ENCODE results near the gene KNTC1. TPM values are rescaled to one million over a fixed set of nuclear protein-coding genes. Genes with fewer than 3 reads are reported as not detected.
"Not testable (repeated sequence)": the region's sequence is repeated elsewhere in the genome, so short reads cannot be mapped to it uniquely, and the experiment has no call there.

KNTC1 gene
- total RNA-seq, 1 donor from 2014 or later: 249 TPM

GRCh38 chr12:122483969-122484368 lies 43.1 kb upstream of the KNTC1 start:
- no peak overlapping the region for H3K4me3 Mint-ChIP-seq
- no peak overlapping the region for H3K27ac Mint-ChIP-seq
- H3K4me3 ChIP-seq: no peak overlapping the region
- no peak for TF ChIP-seq CTCF (IDR thresholded peaks at IDR 0.05)
- TF ChIP-seq EZH2 (IDR thresholded peaks at IDR 0.05): no peak
- no peak for TF ChIP-seq EZH2phosphoT487 (IDR thresholded peaks at IDR 0.05)
- DNase-seq (ENCODE audit: low spot score): no peak
- H3K36me3 Mint-ChIP-seq: peaks cover 33% of the 10 kb centered on the region
- no peak overlapping the region for H3K9ac ChIP-seq
- H4K20me1 ChIP-seq (ENCODE audit: low read depth): peaks cover 3% of the 10 kb centered on the region
- H3K9me3 Mint-ChIP-seq: no peaks in the 10 kb centered on the region
- no peaks in the 10 kb centered on the region for H3F3A ChIP-seq (ENCODE audit: low read depth)
- H3K4me1 ChIP-seq: no peaks in the 10 kb centered on the region
- H3K9me3 ChIP-seq (ENCODE audit: low read depth): no peaks in the 10 kb centered on the region
- no peak overlapping the region for H3K4me2 ChIP-seq
- no peaks in the 10 kb centered on the region for H3K27me3 ChIP-seq
- H3K36me3 ChIP-seq: peaks cover 19% of the 10 kb centered on the region
- H3K4me1 Mint-ChIP-seq: no peaks in the 10 kb centered on the region
- H3K79me2 ChIP-seq (ENCODE audit: low read depth): no peaks in the 10 kb centered on the region
- no peaks in the 10 kb centered on the region for H3K27me3 Mint-ChIP-seq (ENCODE audit: insufficient read depth, low read depth)
- H2AFZ ChIP-seq (replicated peaks): no peak overlapping the region
- H3K27ac ChIP-seq: no peak overlapping the region

GRCh38 chr12:122484385-122484784 lies 42.7 kb upstream of the KNTC1 start:
- H3K4me3 Mint-ChIP-seq, H3K27ac Mint-ChIP-seq: not testable (repeated sequence)
- peaks cover 35% of the 10 kb centered on the region for H3K36me3 Mint-ChIP-seq

GRCh38 chr12:122486360-122486759 lies 40.7 kb upstream of the KNTC1 start:
- H3K9me3 Mint-ChIP-seq; H3K79me2 ChIP-seq (ENCODE audit: low read depth); DNase-seq (ENCODE audit: low spot score); H3K27me3 ChIP-seq; H3K4me3 ChIP-seq; H2AFZ ChIP-seq (replicated peaks); H3K27me3 Mint-ChIP-seq (ENCODE audit: insufficient read depth, low read depth); H3K4me1 ChIP-seq; H3F3A ChIP-seq (ENCODE audit: low read depth); H3K4me3 Mint-ChIP-seq; H3K4me1 Mint-ChIP-seq; H3K9me3 ChIP-seq (ENCODE audit: low read depth); H3K27ac Mint-ChIP-seq; H3K4me2 ChIP-seq; H4K20me1 ChIP-seq (ENCODE audit: low read depth); H3K9ac ChIP-seq; H3K27ac ChIP-seq: not testable (repeated sequence)
- peaks cover 28% of the 10 kb centered on the region for H3K36me3 Mint-ChIP-seq
- H3K36me3 ChIP-seq: peaks cover 31% of the 10 kb centered on the region

More at GRCh38 chr12:122484385-122484784, 42.7 kb upstream of the KNTC1 start:
- not testable (repeated sequence) for H3K9ac ChIP-seq; H4K20me1 ChIP-seq (ENCODE audit: low read depth); H2AFZ ChIP-seq (replicated peaks); H3K79me2 ChIP-seq (ENCODE audit: low read depth); H3F3A ChIP-seq (ENCODE audit: low read depth); H3K4me3 ChIP-seq; H3K9me3 Mint-ChIP-seq; H3K4me1 ChIP-seq; DNase-seq (ENCODE audit: low spot score); H3K27ac ChIP-seq; H3K4me2 ChIP-seq; H3K4me1 Mint-ChIP-seq; H3K27me3 ChIP-seq; H3K9me3 ChIP-seq (ENCODE audit: low read depth); H3K27me3 Mint-ChIP-seq (ENCODE audit: insufficient read depth, low read depth)
- H3K36me3 ChIP-seq: peaks cover 23% of the 10 kb centered on the region

- H3K79me2 ChIP-seq (ENCODE audit: low read depth): peaks cover 5% of the 10 kb centered on the region
- no peak for DNase-seq (ENCODE audit: low spot score)
- H3K4me2 ChIP-seq: no peak overlapping the region
- Mint-ChIP-seq H3K36me3 (peaks cover 29% of the 10 kb centered on the region), H3K27ac (no peak overlapping the region), H3K4me1 (no peaks in the 10 kb centered on the region), H3K4me3 (no peak overlapping the region), H3K9me3 (no peaks in the 10 kb centered on the region), H3K27me3 (ENCODE audit: insufficient read depth, low read depth) (no peaks in the 10 kb centered on the region)
- H3K27me3 ChIP-seq: no peaks in the 10 kb centered on the region
- H4K20me1 ChIP-seq (ENCODE audit: low read depth): peaks cover 5% of the 10 kb centered on the region
- H3F3A ChIP-seq (ENCODE audit: low read depth): no peaks in the 10 kb centered on the region
- H3K4me3 ChIP-seq: no peak overlapping the region
- no peak overlapping the region for H2AFZ ChIP-seq (replicated peaks)
- H3K27ac ChIP-seq: no peak overlapping the region
- no peak for TF ChIP-seq EZH2 (IDR thresholded peaks at IDR 0.05)
- no peak for TF ChIP-seq EZH2phosphoT487 (IDR thresholded peaks at IDR 0.05)
- TF ChIP-seq CTCF (IDR thresholded peaks at IDR 0.05): no peak
- no peaks in the 10 kb centered on the region for H3K4me1 ChIP-seq
- H3K36me3 ChIP-seq: peaks cover 31% of the 10 kb centered on the region
- H3K9me3 ChIP-seq (ENCODE audit: low read depth): no peaks in the 10 kb centered on the region
- H3K9ac ChIP-seq: no peak overlapping the region
Measured at GRCh38 chr12:122486805-122487426, 40.1 kb upstream of the KNTC1 start.

GRCh38 chr12:122487807-122488206 lies 39.2 kb upstream of the KNTC1 start:
- not testable (repeated sequence) for H3K9me3 ChIP-seq (ENCODE audit: low read depth); H3K27me3 Mint-ChIP-seq (ENCODE audit: insufficient read depth, low read depth); H3K4me2 ChIP-seq; H3K9me3 Mint-ChIP-seq; H3K27ac ChIP-seq; H3K27ac Mint-ChIP-seq; H3K4me1 ChIP-seq; H4K20me1 ChIP-seq (ENCODE audit: low read depth); H3K27me3 ChIP-seq; H3F3A ChIP-seq (ENCODE audit: low read depth); H3K9ac ChIP-seq; H3K4me3 ChIP-seq; H3K4me3 Mint-ChIP-seq; H3K4me1 Mint-ChIP-seq; DNase-seq (ENCODE audit: low spot score); H2AFZ ChIP-seq (replicated peaks); H3K79me2 ChIP-seq (ENCODE audit: low read depth)
- peaks cover 33% of the 10 kb centered on the region for H3K36me3 Mint-ChIP-seq
- H3K36me3 ChIP-seq: peaks cover 26% of the 10 kb centered on the region
